H1 (cell line): ENCODE measurements around the gene TMEM253. TPM values are rescaled to one million over a fixed set of nuclear protein-coding genes. Genes with fewer than 3 reads are reported as not detected.
A peak's percentile ranks its signal among the peaks of the same experiment; 100 is the strongest.

ENCODE experiments used
- CTCF ChIA-PET: fragments of 300-600 bp; sonication (Branson Sonifier 250); formaldehyde crosslinking; loops from one replicate; lab custom pipeline; 2021; ENCODE audit not compliant: partially characterized antibody; lab: Charles Lee
- POLR2A ChIA-PET: fragments of 300-600 bp; sonication (Branson Sonifier 250); formaldehyde crosslinking; loops from one replicate; lab custom pipeline; 2021; ENCODE audit warnings: inconsistent platforms; ENCODE audit not compliant: partially characterized antibody; lab: Charles Lee
- DNase-seq, 2 experiments: peaks; one replicate each; pipeline versions ENCODE4 v3.0.0 to v3.0.0-alpha.2; 2010 to 2022; ENCODE audit warnings: low spot score in 2 of 2, low read depth in 1 of 2, mixed read lengths in 1 of 2
- FAIRE-seq: peaks from 2 replicates; lab custom pipeline; 2011; peaks lifted over from hg19 to GRCh38; lab: Jason Lieb, UNC
- H2AFZ ChIP-seq: 2 replicates; pipeline ENCODE4 v1.8.1; 2012; ENCODE audit warnings: low read length, inconsistent platforms
- H2AK5ac ChIP-seq: 2 replicates; pipeline ENCODE4 v1.6.1; 2013; ENCODE audit warnings: low read depth, low read length
- H2BK120ac ChIP-seq: replicated peaks from 2 replicates; pipeline ENCODE3; 2013; ENCODE audit warnings: low read depth, low read length, inconsistent platforms
- H2BK12ac ChIP-seq: 2 replicates; pipeline ENCODE4 v1.6.1; 2013; ENCODE audit warnings: low read depth, low read length
- H2BK15ac ChIP-seq: 2 replicates; pipeline ENCODE4 v1.6.1; 2013; ENCODE audit warnings: low read length
- H2BK20ac ChIP-seq: 2 replicates; pipeline ENCODE4 v1.6.1; 2013; ENCODE audit warnings: low read length
- H2BK5ac ChIP-seq: 2 replicates; pipeline ENCODE4 v1.6.1; 2013; ENCODE audit warnings: low read depth, low read length
- H3K14ac ChIP-seq: 2 replicates; pipeline ENCODE4 v1.6.1; 2013; ENCODE audit warnings: inconsistent platforms; ENCODE audit not compliant: insufficient read length
- H3K18ac ChIP-seq: 2 replicates; pipeline ENCODE4 v1.6.1; 2013; ENCODE audit warnings: low read length; ENCODE audit errors: extremely low read depth
- H3K23ac ChIP-seq: 2 replicates; pipeline ENCODE4 v1.6.1; 2013; ENCODE audit warnings: inconsistent platforms; ENCODE audit not compliant: insufficient read length
- H3K23me2 ChIP-seq: 2 replicates; pipeline ENCODE4 v1.6.1; 2013; ENCODE audit warnings: low read depth, low read length
- H3K27ac ChIP-seq: 2 replicates; pipeline ENCODE4 v1.6.1; 2011; ENCODE audit warnings: low read depth, low read length, inconsistent platforms
- H3K27me3 ChIP-seq, 4 experiments: replicated peaks in 1 of 4; 1 replicate in 1 of 4; 2 replicates in 3 of 4; pipeline versions ENCODE4 v1.6.1 to v1.8.1; 2011 to 2013; ENCODE audit warnings: low read length in 3 of 4, mild to moderate bottlenecking in 3 of 4, inconsistent platforms in 2 of 4, mixed read lengths in 2 of 4, moderate library complexity in 1 of 4; ENCODE audit not compliant: control insufficient read depth in 3 of 4, insufficient read depth in 3 of 4; ENCODE audit errors: extremely low read depth in 1 of 4
- H3K36me3 ChIP-seq, 4 experiments: 2 replicates each; pipeline versions ENCODE4 v1.6.1 to v1.8.1; 2011 to 2013; ENCODE audit warnings: mild to moderate bottlenecking in 4 of 4, low read length in 3 of 4, moderate library complexity in 2 of 4, control low read depth in 1 of 4, inconsistent platforms in 1 of 4; ENCODE audit not compliant: insufficient read depth in 4 of 4, control insufficient read depth in 2 of 4
- H3K4ac ChIP-seq: replicated peaks from 2 replicates; pipeline ENCODE3; 2013; ENCODE audit warnings: low read length, low read depth, mixed read lengths, inconsistent platforms; ENCODE audit not compliant: insufficient read length
- H3K4me1 ChIP-seq, 4 experiments: replicated peaks in 1 of 4; 1 replicate in 1 of 4; 2 replicates in 3 of 4; pipeline versions ENCODE4 v1.6.1 to v1.8.1; 2011 to 2013; ENCODE audit warnings: low read length in 3 of 4, inconsistent platforms in 2 of 4, mixed read lengths in 1 of 4; ENCODE audit not compliant: insufficient read depth in 4 of 4, control insufficient read depth in 3 of 4
- H3K4me2 ChIP-seq, 2 experiments: 2 replicates each; pipeline versions ENCODE4 v1.6.1 to v1.8.1; 2011 to 2013; ENCODE audit warnings: low read depth in 2 of 2, low read length in 2 of 2, control low read depth in 1 of 2, inconsistent platforms in 1 of 2, mild to moderate bottlenecking in 1 of 2; ENCODE audit not compliant: insufficient read depth in 1 of 2
- H3K4me3 ChIP-seq, 4 experiments: fragments of 200-600, 300-600 bp in 1 of 4; sonication (generic), shearing (Covaris generic), sonication (Bioruptor Twin) in 1 of 4; 2 replicates each; pipeline versions ENCODE4 v1.5.1 to v1.8.1; 2011 to 2016; ENCODE audit warnings: low read length in 4 of 4, low read depth in 3 of 4, control low read depth in 2 of 4, inconsistent platforms in 2 of 4, mild to moderate bottlenecking in 2 of 4, mixed read lengths in 1 of 4, moderate library complexity in 1 of 4; ENCODE audit not compliant: insufficient read depth in 2 of 4; ENCODE audit errors: extremely low read depth in 1 of 4
- H3K56ac ChIP-seq: replicated peaks from 2 replicates; pipeline ENCODE3; 2013; ENCODE audit warnings: low read depth, mild to moderate bottlenecking, mixed read lengths, low read length, inconsistent platforms; ENCODE audit not compliant: insufficient read length
- H3K79me1 ChIP-seq: 2 replicates; pipeline ENCODE4 v1.6.1; 2013; ENCODE audit warnings: low read depth, low read length, control low read depth
- H3K79me2 ChIP-seq, 2 experiments: 2 replicates each; pipeline versions ENCODE4 v1.6.1 to v1.8.1; 2012 to 2013; ENCODE audit warnings: low read length in 2 of 2, mild to moderate bottlenecking in 2 of 2, inconsistent platforms in 1 of 2; ENCODE audit not compliant: insufficient read depth in 2 of 2, control insufficient read depth in 1 of 2
- H3K9ac ChIP-seq, 4 experiments: replicated peaks in 1 of 4; 1 replicate in 1 of 4; 2 replicates in 3 of 4; pipeline versions ENCODE4 v1.6.1 to v1.8.1; 2011 to 2013; ENCODE audit warnings: low read depth in 3 of 4, low read length in 3 of 4, control low read depth in 2 of 4, mild to moderate bottlenecking in 2 of 4, moderate library complexity in 2 of 4, inconsistent platforms in 1 of 4; ENCODE audit errors: extremely low read depth in 1 of 4
- H3K9me3 ChIP-seq, 2 experiments: 2 replicates each; pipeline versions ENCODE4 v1.6.1 to v1.8.1; 2012 to 2013; ENCODE audit warnings: mild to moderate bottlenecking in 2 of 2, moderate library complexity in 2 of 2, control low read depth in 1 of 2, inconsistent platforms in 1 of 2, low read depth in 1 of 2, low read length in 1 of 2, mixed read lengths in 1 of 2; ENCODE audit not compliant: insufficient read depth in 2 of 2
- H4K20me1 ChIP-seq, 2 experiments: replicated peaks in 1 of 2; 2 replicates each; pipeline versions ENCODE3 to v1.8.1; 2011 to 2013; ENCODE audit warnings: inconsistent platforms in 2 of 2, low read length in 2 of 2, mild to moderate bottlenecking in 1 of 2; ENCODE audit not compliant: insufficient read depth in 2 of 2, control insufficient read depth in 1 of 2
- H4K5ac ChIP-seq: 2 replicates; pipeline ENCODE4 v1.6.1; 2013; ENCODE audit warnings: low read length, low read depth, mixed read lengths, inconsistent platforms; ENCODE audit not compliant: insufficient read length
- H4K8ac ChIP-seq: 2 replicates; pipeline ENCODE4 v1.8.0; 2013; ENCODE audit warnings: mild to moderate bottlenecking, moderate library complexity, low read length, inconsistent platforms; ENCODE audit not compliant: insufficient read depth; ENCODE audit errors: extremely low read depth
- H4K91ac ChIP-seq: replicated peaks from 2 replicates; pipeline ENCODE3; 2013; ENCODE audit warnings: low read length, mixed read lengths, inconsistent platforms; ENCODE audit not compliant: insufficient read length
- HDAC2 ChIP-seq, 2 experiments: fragments of 300-600 bp in 1 of 2; sonication (generic) in 1 of 2; IDR thresholded peaks; 2 replicates each; pipeline ENCODE4 v1.6.1; 2011 to 2012; ENCODE audit warnings: low read depth in 2 of 2, low read length in 2 of 2, mild to moderate bottlenecking in 2 of 2, moderate library complexity in 2 of 2, borderline replicate concordance in 1 of 2, inconsistent platforms in 1 of 2
- WGBS, 2 experiments: shearing (Covaris generic) in 1 of 2; methylation state at CpG; one replicate each; pipeline versions ENCODE4 v1.1.6 to v1.1.7; 2013 to 2015; ENCODE audit warnings: low lambda C conversion rate in 2 of 2, mixed read lengths in 2 of 2, inconsistent platforms in 1 of 2, low coverage in 1 of 2, missing lambda C conversion rate in 1 of 2; ENCODE audit not compliant: insufficient replicate concordance in 2 of 2, insufficient coverage in 1 of 2, insufficient read length in 1 of 2; ENCODE audit errors: extremely low coverage in 1 of 2, missing lambda C conversion rate in 1 of 2; 5-methylcytosine and 5-hydroxymethylcytosine counted together
- long read RNA-seq, 2 experiments: library from RNA in 1 of 2; library from capped mRNA in 1 of 2; stranded (forward); transcript quantifications; one replicate each; pipeline ENCODE4 v2.0.0, GENCODE V29; 2021; ENCODE audit warnings: inconsistent platforms in 1 of 2
- polyA minus RNA-seq, 3 experiments: library from RNA; depleted of rRNA, polyadenylated mRNA; stranded (reverse); fragments of >200 nt; gene quantifications; 1 replicate in 2 of 3; 2 replicates in 1 of 3; pipeline ENCODE4 v1.2.3, GENCODE V29; 2011
- polyA plus RNA-seq, 7 experiments: library from polyadenylated mRNA; depleted of rRNA in 3 of 7; stranded (reverse) in 5 of 7; unstranded in 2 of 7; fragments of >200 nt in 5 of 7; fragments of 200-250 nt in 2 of 7; gene quantifications; 1 replicate in 5 of 7; 2 replicates in 1 of 7; 4 replicates in 1 of 7; pipeline versions ENCODE4 v1.2.1 to v1.2.3, GENCODE V29; 2011 to 2013; ENCODE audit warnings: missing spikeins in 2 of 7, mixed read lengths in 2 of 7
- total RNA-seq: library from RNA; stranded (reverse); fragmentation: NEBNext Ultra II Directional; extraction: Animal tissue kit (Norgen Biotek cat#: 25700); gene quantifications from 2 replicates; pipeline ENCODE4 v1.2.1, GENCODE V29; 2021

TMEM253 gene
- total RNA-seq (1.3 and 1.9 TPM in 2 replicates), polyA plus RNA-seq (2011; rRNA removed) (1.9 and 2.2 TPM in 2 replicates), polyA minus RNA-seq (2011; rRNA and poly(A)+ RNA removed) (0.85 and 2.2 TPM in 2 replicates)
- 2.2 TPM for polyA plus RNA-seq (2011; cell fraction: cytosol; rRNA removed)
- polyA plus RNA-seq (2011; cell fraction: nucleus; rRNA removed) = 3.2 TPM
- polyA plus RNA-seq (2012, experiment 1 of 2) = 1.9 to 3.0 TPM (median 2.2 TPM) in 4 replicates
- polyA plus RNA-seq (2012, experiment 2 of 2) = 1.8 TPM
- polyA plus RNA-seq (2013, experiment 1 of 2) = 1.6 TPM
- 1.5 TPM for polyA plus RNA-seq (2013, experiment 2 of 2)
- polyA minus RNA-seq (2011; cell fraction: cytosol; rRNA and poly(A)+ RNA removed) = 2.5 TPM
- polyA minus RNA-seq (2011; cell fraction: nucleus; rRNA and poly(A)+ RNA removed) = 2.1 TPM
- long read RNA-seq, experiment 1, partial matches to known transcripts = 0 of 2 reads
- long read RNA-seq, experiment 1, other reads (novel, unspliced or antisense) = 2 of 2 reads
- long read RNA-seq, experiment 2, partial matches to known transcripts = 0 of 2 reads
- long read RNA-seq, experiment 2, other reads (novel, unspliced or antisense) = 2 of 2 reads

GRCh38 chr14:21100931-21101330 is at the start of gene TMEM253:
TMEM253 (plus strand) TSS chr14:21101066; CDS start chr14:21101344, 278 bp downstream.
- WGBS, 2 experiments = 94% methylated on average over 5 of the region's 5 CpGs; no CpG with 5 or more reads in 1 of the 2 experiments

More at GRCh38 chr14:21100931-21101330, at the start of gene TMEM253:
- ChIA-PET POLR2A (interaction anchor here (0.6 to 7.2 kb wide), 5 partner anchors 7 to 98 kb away, joined by 3 to 121 read pairs (median 64); partner anchors contain the start of gene ARHGEF40), CTCF (interaction anchor here (0.5 to 11.0 kb wide), 11 partner anchors 7 to 109 kb away, joined by 3 to 239 read pairs (median 27); partner anchors contain the start of gene ARHGEF40)
- peaks cover 13% of the 10 kb centered on the region for H3K23me2 ChIP-seq
- H2AK5ac ChIP-seq = no peak within 1 kb of the TSS
- H3K9me3 ChIP-seq = no peaks in the 10 kb centered on the region
- 0 out of 2 replicates have a peak within 1 kb of the TSS, but pooled peaks have one; percentile 1 for H2BK5ac ChIP-seq
- DNase-seq = no peak
- H4K91ac ChIP-seq = peak within 1 kb of the TSS; percentile 67
- no peaks in the 10 kb centered on the region for H3K27me3 ChIP-seq
- no peak within 1 kb of the TSS for H3K4ac ChIP-seq
- H2BK20ac ChIP-seq = no peak within 1 kb of the TSS
- H2BK15ac ChIP-seq = peak within 1 kb of the TSS; percentile 10; the same call in 1 of the 2 replicates
- no peak within 1 kb of the TSS for H3K18ac ChIP-seq
- H3K27ac ChIP-seq = no peak within 1 kb of the TSS
- H3K23ac ChIP-seq = no peak within 1 kb of the TSS
- no peak for TF ChIP-seq HDAC2 (IDR thresholded peaks at IDR 0.05; ENCODE audit: borderline replicate concordance in 1 of 2, low read depth in 2 of 2, low read length in 2 of 2)
- peaks cover 4 to 48% of the 10 kb centered on the region in 2 experiments for H3K79me2 ChIP-seq
- H4K5ac ChIP-seq = no peak within 1 kb of the TSS
- H2BK12ac ChIP-seq = no peak within 1 kb of the TSS
- H3K4me2 ChIP-seq = peak within 1 kb of the TSS; percentile 88 to 90; a peak in 3 of 4 replicates
- no peak within 1 kb of the TSS for H3K56ac ChIP-seq
- no peak within 1 kb of the TSS for H2AFZ ChIP-seq
- H3K36me3 ChIP-seq = no peaks in the 10 kb centered on the region
- no peaks in the 10 kb centered on the region for H4K20me1 ChIP-seq
- H2BK120ac ChIP-seq = no peak within 1 kb of the TSS
- peaks cover 7 to 26% (median 9%) of the 10 kb centered on the region in 4 experiments; a peak in 6 of 7 replicates for H3K4me1 ChIP-seq
- no peak within 1 kb of the TSS for H3K9ac ChIP-seq
- H3K14ac ChIP-seq = no peak within 1 kb of the TSS
- H3K4me3 ChIP-seq = peak within 1 kb of the TSS in 1 of 4 experiments; percentile 78; a peak in 1 of 8 replicates
- FAIRE-seq = no peak
- H4K8ac ChIP-seq = no peak within 1 kb of the TSS; the same call in 1 of the 2 replicates
- no peaks in the 10 kb centered on the region; the same call in 1 of the 2 replicates for H3K79me1 ChIP-seq
